Mesenchymal stem cell (in vitro differentiated cells and primary cell): ENCODE data around the gene IFT172.
A peak's percentile ranks its signal among the peaks of the same experiment; 100 is the strongest.

Source experiments
- DNase-seq: peaks from one replicate; pipeline ENCODE4 v3.0.0-alpha.2; 2013
- H2AFZ ChIP-seq: one replicate; pipeline ENCODE4 v1.6.1; 2013; ENCODE audit warnings: low read depth, mild to moderate bottlenecking, control low read depth, inconsistent platforms, low read length, moderate library complexity
- H2AK5ac ChIP-seq: 2 replicates; pipeline ENCODE4 v1.6.1; 2013; ENCODE audit warnings: low read length, moderate library complexity, mild to moderate bottlenecking, inconsistent platforms; ENCODE audit not compliant: severe bottlenecking
- H2BK120ac ChIP-seq: one replicate; pipeline ENCODE4 v1.6.1; 2013; ENCODE audit warnings: low read depth, mild to moderate bottlenecking, inconsistent platforms, low read length, moderate library complexity
- H2BK12ac ChIP-seq, 2 experiments: one replicate each; pipeline ENCODE4 v1.6.1; 2013; ENCODE audit warnings: inconsistent platforms in 2 of 2, low read length in 2 of 2, mild to moderate bottlenecking in 2 of 2, moderate library complexity in 2 of 2, control low read depth in 1 of 2
- H2BK15ac ChIP-seq: one replicate; pipeline ENCODE4 v1.6.1; 2013; ENCODE audit warnings: mild to moderate bottlenecking, low read depth, inconsistent platforms; ENCODE audit not compliant: poor library complexity, severe bottlenecking
- H2BK5ac ChIP-seq: 2 replicates; pipeline ENCODE4 v1.6.1; 2013; ENCODE audit warnings: low read depth, mild to moderate bottlenecking, low read length, control low read depth, inconsistent platforms; ENCODE audit not compliant: poor library complexity, severe bottlenecking
- H3K14ac ChIP-seq, 2 experiments: one replicate each; pipeline ENCODE4 v1.6.1; 2013; ENCODE audit warnings: inconsistent platforms in 2 of 2, low read length in 2 of 2, control low read depth in 1 of 2, mild to moderate bottlenecking in 1 of 2, moderate library complexity in 1 of 2
- H3K18ac ChIP-seq, 2 experiments: one replicate each; pipeline ENCODE4 v1.6.1; 2013; ENCODE audit warnings: inconsistent platforms in 2 of 2, low read length in 2 of 2, control low read depth in 1 of 2, low read depth in 1 of 2, mild to moderate bottlenecking in 1 of 2
- H3K23ac ChIP-seq, 2 experiments: one replicate each; pipeline ENCODE4 v1.6.1; 2013; ENCODE audit warnings: inconsistent platforms in 2 of 2, low read length in 2 of 2, mild to moderate bottlenecking in 2 of 2, moderate library complexity in 2 of 2, control low read depth in 1 of 2
- H3K27ac ChIP-seq: 2 replicates; pipeline ENCODE4 v1.5.1; 2013; ENCODE audit warnings: mild to moderate bottlenecking, moderate library complexity, low read length, control low read depth, inconsistent platforms; ENCODE audit not compliant: poor library complexity, severe bottlenecking
- H3K27me3 ChIP-seq, 2 experiments: 2 replicates each; pipeline versions ENCODE4 v1.6.1 to v1.7.0; 2013; ENCODE audit warnings: low read length in 2 of 2, mild to moderate bottlenecking in 2 of 2, moderate library complexity in 2 of 2, control low read depth in 1 of 2, inconsistent platforms in 1 of 2; ENCODE audit not compliant: control insufficient read depth in 1 of 2, insufficient read depth in 1 of 2
- H3K36me3 ChIP-seq, 2 experiments: 2 replicates each; pipeline versions ENCODE4 v1.6.1 to v1.7.0; 2013; ENCODE audit warnings: low read length in 2 of 2, control low read depth in 1 of 2, inconsistent platforms in 1 of 2, low read depth in 1 of 2, mild to moderate bottlenecking in 1 of 2; ENCODE audit not compliant: insufficient read depth in 2 of 2, control insufficient read depth in 1 of 2
- H3K4ac ChIP-seq, 2 experiments: one replicate each; pipeline ENCODE4 v1.6.1; 2013; ENCODE audit warnings: inconsistent platforms in 2 of 2, low read length in 2 of 2, mild to moderate bottlenecking in 2 of 2, moderate library complexity in 2 of 2, control low read depth in 1 of 2, low read depth in 1 of 2
- H3K4me1 ChIP-seq: 2 replicates; pipeline ENCODE4 v1.6.1; 2013; ENCODE audit warnings: low read depth, low read length, control low read depth; ENCODE audit not compliant: control insufficient read depth, insufficient read depth
- H3K4me2 ChIP-seq: 2 replicates; pipeline ENCODE4 v1.6.1; 2013; ENCODE audit warnings: low read length, mild to moderate bottlenecking, inconsistent platforms; ENCODE audit not compliant: poor library complexity, severe bottlenecking
- H3K4me3 ChIP-seq, 2 experiments: 2 replicates each; pipeline versions ENCODE4 v1.5.1 to v1.7.0; 2013; ENCODE audit warnings: low read length in 2 of 2, mild to moderate bottlenecking in 2 of 2, control low read depth in 1 of 2, low read depth in 1 of 2; ENCODE audit not compliant: insufficient read depth in 1 of 2
- H3K79me1 ChIP-seq: replicated peaks from 2 replicates; pipeline ENCODE4 v1.6.1; 2013; ENCODE audit warnings: mild to moderate bottlenecking, control low read depth, low read length, inconsistent platforms; ENCODE audit not compliant: poor library complexity, severe bottlenecking
- H3K9ac ChIP-seq: 2 replicates; pipeline ENCODE4 v1.7.0; 2013; ENCODE audit warnings: mild to moderate bottlenecking, low read length, moderate library complexity
- H3K9me3 ChIP-seq: 2 replicates; pipeline ENCODE4 v1.7.0; 2013; ENCODE audit warnings: mild to moderate bottlenecking, low read length; ENCODE audit not compliant: control insufficient read depth
- H4K8ac ChIP-seq: one replicate; pipeline ENCODE4 v1.6.1; 2013; ENCODE audit warnings: inconsistent platforms, mild to moderate bottlenecking, low read length, moderate library complexity
- H4K91ac ChIP-seq: one replicate; pipeline ENCODE4 v1.6.1; 2013; ENCODE audit warnings: mild to moderate bottlenecking, low read length, inconsistent platforms
- WGBS: methylation state at CpG from one replicate; pipeline ENCODE4 v1.1.7; 2013; ENCODE audit warnings: mixed read lengths; 5-methylcytosine and 5-hydroxymethylcytosine counted together

Gene IFT172

DNA sequence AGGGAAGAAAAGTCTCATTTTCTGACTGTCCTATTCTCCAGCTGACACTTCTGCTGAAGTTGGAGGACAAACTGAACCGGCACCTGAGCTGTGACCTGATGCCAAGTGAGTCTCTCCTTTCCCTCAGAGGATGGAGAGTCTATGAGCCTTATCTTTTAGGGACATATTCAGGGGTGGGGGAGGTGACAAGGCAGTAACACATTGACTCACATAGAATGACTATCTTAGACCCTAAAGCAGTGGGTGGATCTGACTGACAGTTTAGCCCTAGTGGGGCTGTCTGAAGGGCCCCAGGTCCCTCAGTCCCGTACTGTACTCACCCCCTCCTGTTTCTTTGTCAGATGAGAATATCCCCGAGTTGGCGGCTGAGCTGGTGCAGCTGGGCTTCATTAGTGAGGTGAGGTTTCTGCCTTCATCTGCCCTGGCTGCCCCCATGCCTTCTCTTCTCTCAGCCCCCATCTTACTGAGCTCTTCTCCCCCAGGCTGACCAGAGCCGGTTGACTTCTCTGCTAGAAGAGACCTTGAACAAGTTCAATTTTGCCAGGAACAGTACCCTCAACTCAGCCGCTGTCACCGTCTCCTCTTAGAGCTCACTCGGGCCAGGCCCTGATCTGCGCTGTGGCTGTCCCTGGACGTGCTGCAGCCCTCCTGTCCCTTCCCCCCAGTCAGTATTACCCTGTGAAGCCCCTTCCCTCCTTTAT, 48.2 kb downstream of the IFT172 start:
- H3K23ac ChIP-seq, result no peak overlapping the region
- 92% methylated on average over 9 of the region's 10 CpGs for WGBS
- no peak overlapping the region for H3K4me3 ChIP-seq

DNA sequence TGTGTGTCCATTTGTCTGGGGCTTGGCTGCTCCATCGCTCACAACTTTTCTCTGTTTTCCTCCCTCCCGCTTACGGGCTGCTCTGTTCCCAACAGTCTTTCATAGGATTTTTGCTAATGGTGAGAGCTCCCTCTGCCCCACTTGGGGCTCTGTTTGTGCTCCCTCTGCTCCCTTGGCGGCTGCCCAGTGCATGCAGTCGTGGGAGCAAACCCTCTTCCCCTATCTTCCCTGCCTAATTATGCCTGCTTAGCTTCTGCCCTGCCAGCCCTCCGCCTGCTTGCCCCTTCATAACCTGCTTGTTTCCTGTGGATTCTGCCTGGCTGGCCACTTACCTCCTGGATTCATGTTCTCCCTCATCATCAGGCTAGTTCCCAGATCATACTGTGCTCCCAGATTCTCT, 53.9 kb downstream of the IFT172 start:
- Histone ChIP-seq H2BK12ac (no peak overlapping the region), H2BK5ac (no peak overlapping the region), H3K9ac (no peak overlapping the region), H3K27ac (no peak overlapping the region), H2AK5ac (no peak overlapping the region), H3K18ac (no peak overlapping the region), H3K4me1 (peaks cover 3% of the 10 kb centered on the region), H3K4me2 (no peak overlapping the region), H2BK15ac (no peak overlapping the region), H4K8ac (no peak overlapping the region), H3K4me3 (no peak overlapping the region), H3K23ac (no peak overlapping the region), H3K4ac (no peak overlapping the region), H3K14ac (no peak overlapping the region), H2AFZ (no peak overlapping the region), H3K79me1 (peaks cover 23% of the 10 kb centered on the region), H3K9me3 (no peaks in the 10 kb centered on the region), H4K91ac (no peak overlapping the region), H3K27me3 (no peaks in the 10 kb centered on the region), H2BK120ac (no peak overlapping the region), H3K36me3 (peaks cover 52 to 75% of the 10 kb centered on the region in 2 experiments)
- 97% methylated on average over 6 of the region's 6 CpGs for WGBS
- DNase-seq, result no peak

More for the DNA sequence above, 48.2 kb downstream of the IFT172 start:
- H2BK15ac ChIP-seq, result no peak overlapping the region
- H2AK5ac ChIP-seq, result no peak overlapping the region
- DNase-seq, result no peak
- no peak overlapping the region for H3K4me2 ChIP-seq
- peaks cover 6% of the 10 kb centered on the region for H3K4me1 ChIP-seq
- no peak overlapping the region for H2BK5ac ChIP-seq
- H4K8ac ChIP-seq, result peak overlapping the region; percentile 61
- no peak overlapping the region for H3K27ac ChIP-seq
- no peak overlapping the region for H2BK120ac ChIP-seq
- peaks cover 70 to 80% of the 10 kb centered on the region in 2 experiments for H3K36me3 ChIP-seq
- H3K4ac ChIP-seq, result no peak overlapping the region
- no peaks in the 10 kb centered on the region for H3K9me3 ChIP-seq
- H2BK12ac ChIP-seq, result no peak overlapping the region
- no peak overlapping the region for H3K9ac ChIP-seq
- H2AFZ ChIP-seq, result no peak overlapping the region
- no peak overlapping the region for H3K18ac ChIP-seq
- H3K27me3 ChIP-seq, result no peaks in the 10 kb centered on the region
- H4K91ac ChIP-seq, result no peak overlapping the region
- H3K79me1 ChIP-seq, result peaks cover 5% of the 10 kb centered on the region
- no peak overlapping the region for H3K14ac ChIP-seq

DNA sequence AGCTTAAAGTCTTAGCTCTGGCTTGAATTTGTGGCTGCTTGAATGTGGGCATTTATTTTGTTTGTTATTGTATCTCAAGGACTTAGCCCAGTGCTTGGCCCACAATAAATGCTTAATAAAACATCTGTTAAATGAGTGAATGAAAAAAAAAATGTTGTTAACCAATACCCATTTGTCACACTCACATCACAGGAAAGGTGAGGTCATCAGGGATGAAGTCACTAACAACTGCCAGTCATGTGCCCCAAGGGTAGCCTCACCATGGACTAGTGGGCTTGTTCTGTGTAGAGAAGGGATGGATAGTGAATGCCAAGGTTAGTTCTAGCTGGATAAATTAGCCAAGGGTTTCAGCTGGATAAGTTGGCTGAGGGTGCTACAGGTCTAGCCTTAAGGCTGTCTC, 58.1 kb downstream of the IFT172 start:
- peak; percentile 71 for DNase-seq
- Histone ChIP-seq H3K9ac (peak overlapping the region; percentile 20), H4K8ac (no peak overlapping the region), H2AK5ac (no peak overlapping the region), H3K27ac (no peak overlapping the region), H4K91ac (no peak overlapping the region), H3K23ac (no peak overlapping the region), H3K36me3 (peaks cover 23 to 35% of the 10 kb centered on the region in 2 experiments), H2BK5ac (no peak overlapping the region), H2BK12ac (peak overlapping the region in 1 of 2 experiments; percentile 32), H2BK15ac (no peak overlapping the region), H3K14ac (no peak overlapping the region), H3K4me2 (no peak overlapping the region), H3K18ac (no peak overlapping the region), H3K79me1 (peaks cover 21% of the 10 kb centered on the region), H2AFZ (no peak overlapping the region), H2BK120ac (no peak overlapping the region), H3K4me1 (peaks cover 7% of the 10 kb centered on the region), H3K9me3 (no peaks in the 10 kb centered on the region), H3K27me3 (no peaks in the 10 kb centered on the region), H3K4me3 (no peak overlapping the region), H3K4ac (peak overlapping the region in 1 of 2 experiments; percentile 46)

DNA sequence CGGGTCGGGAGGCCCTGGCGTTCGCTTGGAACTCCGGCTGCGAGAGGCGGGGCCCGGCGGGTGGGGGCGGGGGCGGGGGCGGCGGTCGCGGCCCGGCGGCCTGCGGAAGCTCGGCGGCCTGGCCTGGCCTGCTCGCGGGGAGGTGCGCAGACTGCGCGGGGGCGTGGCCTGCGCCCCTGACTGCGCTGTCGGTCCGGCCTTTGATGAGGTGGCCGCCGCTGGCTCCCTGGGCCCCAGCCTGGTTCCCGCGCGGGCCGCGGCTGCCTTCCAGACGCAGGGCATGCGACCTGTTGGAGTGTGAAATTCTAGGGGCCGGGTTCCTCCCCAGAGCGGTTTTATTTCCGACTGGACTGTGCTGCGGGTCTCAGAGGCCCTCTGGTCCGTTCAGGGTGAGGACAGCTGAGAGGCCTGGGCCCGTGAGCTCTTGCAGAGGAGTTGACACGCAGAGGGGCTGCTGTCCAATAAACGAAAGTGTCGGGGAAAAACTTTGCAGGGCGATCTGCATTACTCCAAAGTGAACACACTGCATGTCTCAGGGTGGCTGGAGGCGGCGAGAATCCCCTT, 60.5 kb downstream of the IFT172 start:
- no peaks in the 10 kb centered on the region for H3K27me3 ChIP-seq
- peak overlapping the region; percentile 99 for H2BK5ac ChIP-seq
- peaks cover 7% of the 10 kb centered on the region for H3K4me1 ChIP-seq
- H4K91ac ChIP-seq, result no peak overlapping the region
- H2BK15ac ChIP-seq, result no peak overlapping the region
- peak overlapping the region; percentile 52 for H4K8ac ChIP-seq
- H2BK120ac ChIP-seq, result peak overlapping the region; percentile 97
- H2AK5ac ChIP-seq, result no peak overlapping the region
- DNase-seq, result peak; percentile 90
- peak overlapping the region; percentile 98 for H3K9ac ChIP-seq
- WGBS, result under 1% methylated on average over 39 of the region's 51 CpGs
- H2BK12ac ChIP-seq, result no peak overlapping the region
- H3K23ac ChIP-seq, result no peak overlapping the region
- H3K27ac ChIP-seq, result peak overlapping the region; percentile 91
- H3K79me1 ChIP-seq, result peaks cover 2% of the 10 kb centered on the region
- no peaks in the 10 kb centered on the region for H3K9me3 ChIP-seq
- H3K4ac ChIP-seq, result peak overlapping the region; percentile 81 to 100
- peak overlapping the region; percentile 89 to 96 for H3K4me3 ChIP-seq
- H3K36me3 ChIP-seq, result peaks cover 6 to 12% of the 10 kb centered on the region in 2 experiments
- peak overlapping the region; percentile 65 to 97 for H3K18ac ChIP-seq
- peak overlapping the region; percentile 92 for H3K4me2 ChIP-seq
- peak overlapping the region in 1 of 2 experiments; percentile 32 for H3K14ac ChIP-seq
- H2AFZ ChIP-seq, result peak overlapping the region; percentile 61
